HG03571 (cell line): ENCODE data around the gene NEURL1.

Source experiments
- ATAC-seq: cut with Tn5 transposase; IDR thresholded peaks from one replicate; pipeline ENCODE4 v1.9.1; 2021; ENCODE audit not compliant: unreplicated experiment

NEURL1 gene

GRCh38 chr10:103582331-103583123, 89.0 kb downstream of the NEURL1 start:
- ATAC-seq: no peak

DNA sequence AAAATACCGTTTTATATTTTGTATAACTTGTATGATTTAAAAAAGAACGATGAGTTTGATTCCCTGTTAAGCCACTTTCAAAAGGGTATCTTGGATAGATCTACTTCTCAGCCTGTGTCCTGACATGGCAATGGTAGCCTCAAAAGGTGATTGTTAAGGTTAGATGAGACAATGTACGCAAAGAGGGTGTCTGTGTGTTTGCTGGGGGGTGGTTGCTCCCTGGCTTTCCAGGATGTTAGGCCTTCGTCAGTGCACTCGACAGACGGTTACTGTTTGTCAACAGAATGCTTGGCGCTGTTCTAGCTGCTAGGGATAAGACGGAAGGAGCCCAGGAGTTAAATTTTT, 90.3 kb downstream of the NEURL1 start:
- ATAC-seq: no peak

- no peak for ATAC-seq
These were observed 90.9 kb downstream of the NEURL1 start for GRCh38 chr10:103584216-103585010.

- ATAC-seq: no peak
These were observed 91.5 kb downstream of the NEURL1 start for GRCh38 chr10:103585011-103585405.

DNA sequence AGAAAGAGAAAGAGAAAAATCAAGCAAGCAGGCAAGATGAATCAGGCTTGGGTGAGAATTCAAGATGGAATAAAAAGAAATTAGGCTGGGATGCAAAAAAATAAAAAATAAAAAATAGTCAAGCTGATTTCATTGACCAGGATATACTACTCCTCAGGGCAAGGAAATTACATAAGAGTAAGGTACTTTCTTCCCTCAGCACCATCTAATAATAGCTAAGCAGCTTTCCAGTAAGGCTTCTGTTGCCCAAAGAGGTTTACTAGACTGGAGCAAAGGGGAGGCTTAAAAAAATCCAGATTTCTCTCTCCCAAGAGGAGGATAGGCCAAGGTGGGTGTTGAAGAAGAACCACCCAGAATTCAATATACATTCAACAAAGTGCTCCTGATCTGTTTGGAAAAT, 93.6 kb downstream of the NEURL1 start:
- no peak for ATAC-seq

- no peak for ATAC-seq
These were observed 95.6 kb downstream of the NEURL1 start for GRCh38 chr10:103589074-103589630.

- no peak for ATAC-seq
These were observed 96.6 kb downstream of the NEURL1 start for GRCh38 chr10:103590060-103590459.

DNA sequence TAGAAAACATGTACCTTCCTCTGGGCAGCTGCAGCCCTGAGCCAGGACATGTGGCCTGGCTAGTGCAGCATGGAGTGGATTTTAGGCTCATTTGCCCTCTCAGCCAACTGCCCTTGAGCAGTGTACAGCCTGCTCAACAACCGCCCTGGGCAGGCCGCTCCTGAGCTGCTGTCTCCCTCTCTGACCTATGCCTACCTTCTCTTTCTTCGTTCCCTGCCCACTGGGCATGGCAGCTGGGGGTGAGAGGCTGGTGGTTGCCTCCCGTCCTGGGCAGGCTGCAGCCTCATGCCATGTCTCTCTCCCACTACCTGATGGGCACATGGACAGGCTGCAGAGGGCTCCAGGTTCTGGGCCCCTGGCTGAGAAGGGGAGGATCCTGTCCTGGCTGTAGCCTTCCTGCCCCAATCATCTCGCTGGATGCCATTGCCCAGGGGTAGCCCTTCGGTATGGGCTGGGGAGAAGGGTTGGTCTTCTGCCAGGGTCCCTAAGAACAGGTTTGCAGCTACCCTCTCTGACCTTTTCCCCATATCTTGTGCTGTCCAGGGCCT, 97.3 kb downstream of the NEURL1 start:
- no peak for ATAC-seq

- no peak for ATAC-seq
These were observed 98.9 kb downstream of the NEURL1 start for GRCh38 chr10:103592186-103593021.

GRCh38 chr10:103593022-103593570, 99.6 kb downstream of the NEURL1 start:
- no peak for ATAC-seq

DNA sequence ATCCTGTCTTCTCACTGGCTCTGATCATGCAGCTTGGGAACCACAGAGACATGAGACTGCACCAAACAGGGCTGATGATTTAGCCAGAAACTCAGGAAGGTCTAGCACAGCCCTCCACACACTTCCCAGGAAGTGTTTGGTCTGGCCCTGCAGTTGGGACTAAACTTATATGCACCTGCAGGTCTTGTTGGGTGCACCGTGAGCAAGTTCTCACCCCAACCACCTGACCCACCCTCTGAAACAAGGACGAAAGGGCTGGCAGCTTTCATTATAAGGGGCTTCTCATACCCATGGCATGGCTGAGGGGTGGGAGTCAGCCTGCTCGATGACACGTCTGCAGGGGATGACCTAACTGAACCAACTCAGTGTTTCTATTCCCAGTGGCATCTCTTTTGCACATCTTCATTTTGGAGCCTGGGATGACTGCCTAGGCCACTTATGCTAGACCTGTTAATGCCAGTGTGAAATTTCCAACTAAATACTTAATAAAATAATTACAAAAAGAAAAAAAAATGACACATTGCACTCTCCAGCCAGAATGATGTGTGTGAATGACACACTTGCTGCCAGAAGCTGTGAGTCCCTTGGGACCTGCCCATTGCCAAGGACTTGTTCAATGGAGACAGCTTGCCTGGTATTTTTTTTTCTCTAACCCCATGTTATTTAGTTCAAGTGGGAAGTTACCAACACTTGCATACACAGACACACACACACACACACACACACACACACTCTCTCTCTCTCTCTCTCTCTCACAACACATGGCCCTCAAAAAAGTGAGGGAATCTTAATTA, 102.6 kb downstream of the NEURL1 start:
- no peak for ATAC-seq

DNA sequence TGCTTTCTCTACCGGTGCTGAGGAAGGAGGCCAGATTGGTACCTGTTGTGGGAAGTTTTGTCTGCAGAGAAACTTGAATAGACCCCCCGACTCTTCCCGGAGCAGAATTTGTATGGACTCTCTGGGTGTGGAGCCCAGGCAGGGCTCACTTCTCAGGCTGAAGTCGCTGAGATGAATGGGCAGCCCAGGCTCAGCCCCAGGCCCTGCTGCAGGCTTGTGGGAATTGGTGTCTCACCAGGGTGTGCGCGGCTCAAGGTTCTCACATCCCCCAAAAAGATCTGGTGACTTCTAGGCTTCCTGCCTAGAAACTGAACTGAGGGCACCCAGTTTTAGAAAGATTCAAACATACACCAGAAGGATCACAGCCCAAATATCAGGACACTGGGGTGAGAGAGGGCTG, 103.5 kb downstream of the NEURL1 start:
- no peak for ATAC-seq

DNA sequence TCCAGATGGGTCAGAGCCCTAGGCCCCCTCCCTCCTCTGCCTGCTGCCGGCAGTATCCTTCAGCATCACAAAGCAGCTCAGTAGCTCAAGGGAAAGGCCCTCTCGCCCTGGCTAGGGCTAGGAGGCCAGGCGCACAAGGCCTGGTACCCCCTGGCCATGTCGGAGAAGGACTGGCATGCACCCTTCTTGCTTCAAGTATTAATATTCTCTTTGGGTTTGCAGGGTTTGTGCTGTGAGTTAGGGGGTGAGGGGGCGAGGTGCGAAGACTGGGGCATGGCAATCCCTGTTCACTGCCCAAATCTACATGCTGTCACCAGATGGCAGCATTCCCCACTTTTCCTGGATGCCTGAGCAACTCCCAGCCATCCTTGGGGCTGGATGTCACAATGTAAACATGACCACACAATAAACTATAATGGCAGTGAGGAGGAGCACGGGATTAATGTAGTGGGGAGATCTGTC, 105.2 kb downstream of the NEURL1 start:
- no peak for ATAC-seq

GRCh38 chr10:103599211-103599610, 105.7 kb downstream of the NEURL1 start:
- ATAC-seq: no peak

- no peak for ATAC-seq
These were observed 106.4 kb downstream of the NEURL1 start for GRCh38 chr10:103599907-103600306.

DNA sequence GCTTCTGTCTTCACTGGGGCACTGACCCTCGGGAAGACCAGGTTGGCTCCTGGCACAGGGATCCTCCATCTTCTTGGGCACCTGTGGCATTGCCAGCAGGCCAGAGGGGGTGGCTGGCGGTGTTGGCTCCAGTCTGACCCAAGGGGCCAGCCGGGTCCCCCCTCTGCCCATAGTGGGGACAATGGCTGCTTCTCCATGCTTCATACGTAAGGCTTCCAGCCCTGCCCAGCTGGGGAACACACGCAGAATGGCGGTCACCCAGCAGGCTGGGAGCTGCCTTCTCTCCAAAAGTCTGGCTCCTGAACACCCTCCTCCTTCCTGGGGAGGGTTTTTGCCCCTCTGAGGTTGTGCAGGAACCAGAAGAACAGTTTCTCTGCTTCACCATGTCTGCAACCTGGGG, 106.8 kb downstream of the NEURL1 start:
- ATAC-seq: no peak

DNA sequence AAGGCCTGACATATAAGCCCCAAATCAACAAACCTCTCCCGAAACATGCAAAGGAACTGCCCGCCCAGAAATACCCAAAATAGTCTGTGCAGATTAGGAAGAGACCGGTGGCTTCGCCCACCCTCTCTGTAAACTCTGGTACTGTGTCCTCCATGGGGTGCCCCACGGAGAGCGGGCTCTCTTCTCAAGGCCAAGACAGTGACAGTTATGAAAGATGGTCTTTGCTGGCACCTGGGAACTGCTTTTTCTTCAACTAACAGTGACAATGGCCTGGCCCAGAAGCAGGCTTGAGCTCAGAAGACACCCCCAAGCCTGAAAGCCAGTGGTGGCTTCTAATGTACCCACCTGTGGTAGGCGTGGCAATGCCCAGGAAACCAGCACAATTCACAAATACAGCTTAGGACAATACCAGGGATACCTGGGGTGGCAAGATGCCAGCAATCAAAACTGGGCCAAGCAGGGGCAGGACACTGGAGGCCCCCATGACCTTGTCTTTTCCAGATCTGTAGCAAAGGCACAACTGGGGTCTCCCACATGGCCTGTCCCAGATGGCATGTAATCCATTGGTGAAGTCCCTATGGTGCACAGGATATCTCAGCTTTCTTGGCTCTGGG, 107.6 kb downstream of the NEURL1 start:
- no peak for ATAC-seq

- ATAC-seq: no peak
These were observed 108.7 kb downstream of the NEURL1 start for GRCh38 chr10:103602028-103602851.

- ATAC-seq: no peak
These were observed 109.3 kb downstream of the NEURL1 start for GRCh38 chr10:103602852-103603155.
